ENCODE measurements around the gene DNAJB7. TPM values are rescaled to one million over a fixed set of nuclear protein-coding genes. Genes with fewer than 3 reads are reported as not detected.
"Not testable (repeated sequence)": the region's sequence is repeated elsewhere in the genome, so short reads cannot be mapped to it uniquely, and the experiment has no call there.

The DNAJB7 gene
- polyA plus RNA-seq, 3 donors: 0.32 to 0.33 (median 0.33) TPM

DNA sequence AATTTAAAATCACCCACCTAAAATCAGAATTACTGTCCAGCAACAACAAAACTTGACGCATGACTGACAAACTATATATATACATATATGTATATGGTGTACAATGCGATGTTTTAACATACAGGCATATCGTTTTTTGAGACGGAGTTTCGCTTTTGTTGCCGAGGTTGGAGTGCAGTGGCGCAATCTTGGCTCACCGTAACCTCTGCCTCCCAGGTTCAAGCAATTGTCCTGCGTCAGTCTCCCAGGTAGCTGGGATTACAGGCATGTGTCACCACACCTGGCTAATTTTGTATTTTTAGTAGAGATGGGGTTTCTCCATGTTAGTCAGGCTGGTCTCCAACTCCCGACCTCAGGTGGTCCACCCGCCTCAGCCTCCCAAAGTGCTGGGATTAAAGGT, 16.1 kb downstream of the DNAJB7 start:
- DNase-seq (ENCODE audit: low read depth in 3 of 3, low spot score in 2 of 3): not testable (repeated sequence)

GRCh38 chr22:40844951-40845350, 17.0 kb downstream of the DNAJB7 start:
- DNase-seq (ENCODE audit: low read depth in 3 of 3, low spot score in 2 of 3): no peak

GRCh38 chr22:40838486-40838885, 23.4 kb downstream of the DNAJB7 start:
- no peak for DNase-seq (ENCODE audit: low read depth in 3 of 3, low spot score in 2 of 3)

DNA sequence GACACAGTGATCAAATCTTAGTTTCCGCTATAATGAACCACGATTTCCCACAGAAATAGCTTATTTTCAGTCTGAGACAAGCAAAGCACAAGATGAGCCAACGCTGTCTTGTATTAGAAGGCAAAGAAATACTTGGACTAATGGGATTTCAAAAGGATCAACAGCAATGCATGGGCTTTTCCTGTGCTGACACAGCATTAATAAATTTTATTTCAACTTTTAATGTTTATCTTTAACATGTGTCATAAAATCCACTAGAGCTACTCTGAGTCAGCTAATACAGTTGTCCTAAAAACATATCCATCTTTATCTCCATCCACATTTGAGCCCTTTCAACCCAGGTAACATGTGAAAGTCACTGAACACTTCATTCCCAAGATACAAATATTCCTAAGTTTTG, 27.3 kb downstream of the DNAJB7 start:
- no peak for DNase-seq (ENCODE audit: low read depth in 3 of 3, low spot score in 2 of 3)

DNA sequence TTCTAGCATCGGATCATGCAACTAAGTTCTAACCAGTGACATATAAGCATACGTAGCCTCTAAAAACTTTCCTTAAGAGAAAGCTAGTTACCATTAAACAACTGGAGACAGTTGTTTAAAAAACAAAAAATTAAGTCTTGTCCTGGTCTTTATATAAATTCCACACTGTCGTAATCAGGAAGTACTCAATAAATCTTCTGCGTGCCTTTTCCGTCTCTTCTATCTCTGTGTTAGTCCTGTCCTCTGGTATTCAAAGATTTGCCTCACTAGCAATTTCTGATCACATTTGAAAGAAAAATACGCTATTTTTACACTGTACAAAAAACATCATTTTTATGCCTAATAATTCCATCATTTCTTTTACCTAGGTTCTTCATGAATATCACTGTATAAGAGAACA, 32.8 kb downstream of the DNAJB7 start:
- DNase-seq (ENCODE audit: low read depth in 3 of 3, low spot score in 2 of 3): no peak

DNA sequence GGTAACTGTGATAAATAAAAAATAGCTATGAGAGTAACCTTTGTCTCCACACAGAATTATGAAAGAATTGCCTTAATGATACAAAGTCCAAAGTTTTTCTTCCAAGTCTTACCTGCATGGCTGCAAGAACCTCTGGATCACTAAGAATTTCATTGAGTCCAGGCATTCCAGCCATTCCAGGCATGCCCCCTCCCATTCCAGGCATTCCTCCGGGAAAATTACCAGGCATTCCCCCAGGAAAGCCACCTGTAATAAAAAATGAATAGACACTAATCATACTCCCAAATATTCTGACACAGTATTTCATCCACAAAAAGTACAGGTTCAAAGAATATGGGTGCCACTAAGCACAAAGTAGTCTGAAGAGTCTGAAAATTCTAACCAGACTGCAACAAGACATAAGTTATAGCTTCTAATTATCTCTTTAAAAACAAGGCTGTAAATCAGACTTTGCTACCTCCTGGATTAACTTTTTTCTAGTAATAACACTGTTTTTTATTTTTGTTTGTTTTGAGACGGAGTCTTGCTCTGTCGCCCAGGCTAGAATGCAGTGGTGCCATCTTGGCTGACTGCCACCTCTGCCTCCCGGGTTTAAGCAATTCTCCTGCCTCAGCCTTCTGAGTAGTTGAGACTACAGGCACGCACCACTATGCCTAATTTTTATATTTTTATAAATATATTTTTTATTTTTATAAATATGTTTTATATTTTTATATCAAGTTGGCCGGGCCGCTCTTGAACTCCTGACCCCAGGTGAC, 34.8 kb downstream of the DNAJB7 start:
- no peak for DNase-seq (ENCODE audit: low read depth in 3 of 3, low spot score in 2 of 3)

- not testable (repeated sequence) for DNase-seq (ENCODE audit: low read depth in 3 of 3, low spot score in 2 of 3)
Observed at GRCh38 chr22:40826292-40826691, 35.6 kb downstream of the DNAJB7 start.

- DNase-seq (ENCODE audit: low read depth in 3 of 3, low spot score in 2 of 3): no peak
Observed at GRCh38 chr22:40823426-40823825, 38.5 kb downstream of the DNAJB7 start.

- DNase-seq (ENCODE audit: low read depth in 3 of 3, low spot score in 2 of 3): peak in 2 of 3 donors; percentile 19 to 36
Observed at GRCh38 chr22:40819599-40820140, 42.2 kb downstream of the DNAJB7 start.

GRCh38 chr22:40818747-40819598, 42.9 kb downstream of the DNAJB7 start, which contains the start of gene SLC25A17:
Gene SLC25A17 (minus strand): TSS chr22:40819346. CDS start chr22:40819248, 98 bp downstream.
- peak; percentile 33 to 77 (median 69) for DNase-seq (ENCODE audit: low read depth in 3 of 3, low spot score in 2 of 3)

DNA sequence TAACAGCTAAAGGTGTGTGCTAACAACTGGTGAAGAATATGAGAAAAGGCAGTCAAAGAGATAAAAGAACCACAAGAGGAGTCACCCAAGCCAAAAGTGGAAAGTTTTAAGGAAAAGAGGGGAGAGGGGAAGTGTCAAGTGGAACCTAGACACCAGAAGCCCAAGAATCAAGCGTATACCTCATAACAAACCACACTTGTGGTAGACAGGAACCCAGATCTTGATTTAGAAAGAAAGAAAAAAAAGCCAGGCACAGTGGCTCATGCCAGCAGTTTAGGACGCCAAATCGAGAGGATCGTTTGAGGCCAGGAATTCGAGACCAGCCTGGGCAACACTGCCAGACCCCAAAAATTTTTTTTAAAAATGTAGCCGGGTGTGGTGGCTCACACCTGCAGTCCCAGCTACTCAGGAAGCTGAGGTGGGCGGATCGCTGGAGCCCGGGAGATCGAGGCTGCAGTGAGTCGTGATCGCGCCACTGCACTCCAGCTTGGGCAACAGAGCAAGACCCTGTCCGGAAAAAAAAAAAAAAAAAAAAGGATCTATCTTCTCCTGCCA, 43.6 kb downstream of the DNAJB7 start:
- DNase-seq (ENCODE audit: low read depth in 3 of 3, low spot score in 2 of 3): no peak

GRCh38 chr22:40817737-40818136, 44.2 kb downstream of the DNAJB7 start:
- DNase-seq (ENCODE audit: low read depth in 3 of 3, low spot score in 2 of 3): no peak

DNA sequence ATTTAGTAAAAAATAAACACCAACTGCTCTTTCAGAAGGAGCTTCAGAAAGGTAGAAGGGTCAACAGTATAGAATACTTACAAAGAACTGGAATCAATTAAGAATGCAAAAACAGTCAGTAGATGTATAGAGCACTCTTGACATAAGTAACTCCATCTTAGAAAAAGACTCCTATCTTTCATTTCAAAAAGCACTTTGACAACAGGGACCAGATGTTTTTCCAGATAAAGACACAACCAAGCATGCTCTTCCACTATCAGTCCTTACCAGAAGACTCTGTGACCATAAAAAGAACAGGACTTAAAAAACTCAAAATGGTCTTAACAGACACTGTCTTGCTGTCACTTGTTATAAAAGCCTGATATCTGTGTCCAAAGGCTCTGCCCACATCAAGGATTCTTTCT, 48.0 kb downstream of the DNAJB7 start:
- DNase-seq (ENCODE audit: low read depth in 3 of 3, low spot score in 2 of 3): no peak

Other genes starting within 250 kb of the DNAJB7 start
- gene MRTFA, start 225.4 kb downstream of the DNAJB7 start, polyA plus RNA-seq (ENCODE audit: insufficient read length in 3 of 3): 10 to 100 TPM; 17.2 to 21.4 (median 20.4) TPM
- under 1 TPM; 0.16 to 0.43 (median 0.17) TPM for gene MCHR1, start 182.6 kb downstream of the DNAJB7 start, polyA plus RNA-seq (ENCODE audit: insufficient read length in 3 of 3)
- gene SLC25A17, start 42.8 kb downstream of the DNAJB7 start, polyA plus RNA-seq (ENCODE audit: insufficient read length in 3 of 3): 10 to 100 TPM; 42.5 to 42.9 (median 42.5) TPM
- gene ST13, start 5.5 kb downstream of the DNAJB7 start, polyA plus RNA-seq (ENCODE audit: insufficient read length in 3 of 3): 100 to 1,000 TPM; 702 to 764 (median 731) TPM
- gene XPNPEP3, start 5.0 kb downstream of the DNAJB7 start, polyA plus RNA-seq (ENCODE audit: insufficient read length in 3 of 3): 10 to 100 TPM; 12.6 to 24.8 (median 23.2) TPM
- 10 to 100 TPM; 66.4 to 77.4 (median 76.6) TPM for gene RBX1, start 89.3 kb upstream of the DNAJB7 start, polyA plus RNA-seq (ENCODE audit: insufficient read length in 3 of 3)
- 10 to 100 TPM; 64.6 to 72.3 (median 68.6) TPM for gene EP300, start 230.5 kb upstream of the DNAJB7 start, polyA plus RNA-seq (ENCODE audit: insufficient read length in 3 of 3)